T-cell (primary cell): Measurements from ENCODE around the gene EIF4E3. TPM values are rescaled to one million over a fixed set of nuclear protein-coding genes. Genes with fewer than 3 reads are reported as not detected.

Source experiments
- ATAC-seq, 4 experiments: fragments of 200-7000 bp in 3 of 4; fragments of 150-1000 bp in 1 of 4; cut with Tn5 transposase; replicated peaks in 1 of 4; 1 replicate in 3 of 4; 2 replicates in 1 of 4; pipeline ENCODE4 v1.10.0; 2021; ENCODE audit warnings: moderate library complexity in 3 of 4, mild to moderate bottlenecking in 2 of 4, moderate number of reproducible peaks in 1 of 4
- CTCF ChIA-PET, 2 donors: fragments of 300-600 bp; sonication (Branson Sonifier 250); formaldehyde crosslinking; loops; one replicate each; lab custom pipeline; 2022; ENCODE audit warnings: antibody characterized with exemption in 2 of 2; lab: Charles Lee
- POLR2A ChIA-PET, 2 donors: fragments of 300-600 bp; sonication (Branson Sonifier 250); formaldehyde crosslinking; loops; one replicate each; lab custom pipeline; 2022; ENCODE audit warnings: antibody characterized with exemption in 2 of 2; lab: Charles Lee
- DNase-seq, 35 experiments: peaks; one replicate each; pipeline versions ENCODE4 v3.0.0 to v3.0.0-alpha.2; 2013 to 2023
- H3K27ac ChIP-seq: one replicate; pipeline ENCODE4 v1.5.1; 2013; ENCODE audit warnings: low read length
- H3K27me3 ChIP-seq, 2 experiments: replicated peaks in 1 of 2; 1 replicate in 1 of 2; 2 replicates in 1 of 2; pipeline versions ENCODE4 v1.6.1 to v1.7.0; 2013; ENCODE audit warnings: low read length in 1 of 2, mixed read lengths in 1 of 2; ENCODE audit not compliant: control insufficient read depth in 2 of 2, insufficient read depth in 2 of 2; ENCODE audit errors: extremely low read depth in 1 of 2
- H3K36me3 ChIP-seq, 2 donors: 1 replicate in 1 of 2; 2 replicates in 1 of 2; pipeline versions ENCODE4 v1.6.1 to v1.7.0; 2013; ENCODE audit warnings: low read length in 1 of 2; ENCODE audit not compliant: control insufficient read depth in 2 of 2, insufficient read depth in 1 of 2; ENCODE audit errors: extremely low read depth in 1 of 2
- H3K4me1 ChIP-seq, 2 experiments: 1 replicate in 1 of 2; 2 replicates in 1 of 2; pipeline versions ENCODE4 v1.6.1 to v1.7.0; 2013; ENCODE audit warnings: low read length in 2 of 2, mixed read lengths in 1 of 2; ENCODE audit not compliant: insufficient read depth in 2 of 2, control insufficient read depth in 1 of 2; ENCODE audit errors: extremely low read depth in 1 of 2
- H3K4me3 ChIP-seq, 2 donors: 1 replicate in 1 of 2; 2 replicates in 1 of 2; pipeline versions ENCODE4 v1.5.1 to v1.7.0; 2013; ENCODE audit warnings: mild to moderate bottlenecking in 2 of 2, low read length in 1 of 2, moderate library complexity in 1 of 2; ENCODE audit not compliant: control insufficient read depth in 1 of 2; ENCODE audit errors: extremely low read depth in 1 of 2
- H3K9me3 ChIP-seq: 2 replicates; pipeline ENCODE4 v1.7.0; 2013
- H3K27ac Mint-ChIP-seq, 2 donors: one replicate each; pipeline ENCODE4 v1.8.0; 2020 to 2021; ENCODE audit warnings: mild to moderate bottlenecking in 2 of 2, mixed read lengths in 2 of 2
- H3K27me3 Mint-ChIP-seq, 2 donors: one replicate each; pipeline ENCODE4 v1.8.0; 2021 to 2022; ENCODE audit warnings: mixed read lengths in 2 of 2
- H3K36me3 Mint-ChIP-seq: one replicate; pipeline ENCODE4 v1.8.0; 2021; ENCODE audit warnings: mixed read lengths
- H3K4me1 Mint-ChIP-seq, 3 donors: one replicate each; pipeline ENCODE4 v1.8.0; 2020 to 2022; ENCODE audit warnings: mixed read lengths in 3 of 3, mild to moderate bottlenecking in 1 of 3
- H3K4me3 Mint-ChIP-seq, 3 donors: one replicate each; pipeline ENCODE4 v1.8.0; 2020 to 2022; ENCODE audit warnings: mild to moderate bottlenecking in 3 of 3, mixed read lengths in 3 of 3, moderate library complexity in 3 of 3
- H3K9me3 Mint-ChIP-seq, 3 donors: one replicate each; pipeline ENCODE4 v1.8.0; 2020 to 2022; ENCODE audit warnings: mixed read lengths in 3 of 3
- WGBS: methylation state at CpG from one replicate; pipeline ENCODE4 v1.1.5; 2013; ENCODE audit warnings: missing lambda C conversion rate; ENCODE audit not compliant: insufficient coverage; 5-methylcytosine and 5-hydroxymethylcytosine counted together
- total RNA-seq, 35 experiments: library from RNA in 6 of 35; stranded (reverse) in 6 of 35; fragments of 120-200 nt in 1 of 35; gene quantifications; one replicate each; pipeline versions ENCODE4 v1.2.1 to v1.2.4 and lab custom pipeline; 2013 to 2026

EIF4E3 gene
- total RNA-seq, 5 donors from 2014 or later (not counting 1 experiment from before 2014, with no cell fraction given), result 32.3 to 62.5 (median 58.6) TPM

DNA sequence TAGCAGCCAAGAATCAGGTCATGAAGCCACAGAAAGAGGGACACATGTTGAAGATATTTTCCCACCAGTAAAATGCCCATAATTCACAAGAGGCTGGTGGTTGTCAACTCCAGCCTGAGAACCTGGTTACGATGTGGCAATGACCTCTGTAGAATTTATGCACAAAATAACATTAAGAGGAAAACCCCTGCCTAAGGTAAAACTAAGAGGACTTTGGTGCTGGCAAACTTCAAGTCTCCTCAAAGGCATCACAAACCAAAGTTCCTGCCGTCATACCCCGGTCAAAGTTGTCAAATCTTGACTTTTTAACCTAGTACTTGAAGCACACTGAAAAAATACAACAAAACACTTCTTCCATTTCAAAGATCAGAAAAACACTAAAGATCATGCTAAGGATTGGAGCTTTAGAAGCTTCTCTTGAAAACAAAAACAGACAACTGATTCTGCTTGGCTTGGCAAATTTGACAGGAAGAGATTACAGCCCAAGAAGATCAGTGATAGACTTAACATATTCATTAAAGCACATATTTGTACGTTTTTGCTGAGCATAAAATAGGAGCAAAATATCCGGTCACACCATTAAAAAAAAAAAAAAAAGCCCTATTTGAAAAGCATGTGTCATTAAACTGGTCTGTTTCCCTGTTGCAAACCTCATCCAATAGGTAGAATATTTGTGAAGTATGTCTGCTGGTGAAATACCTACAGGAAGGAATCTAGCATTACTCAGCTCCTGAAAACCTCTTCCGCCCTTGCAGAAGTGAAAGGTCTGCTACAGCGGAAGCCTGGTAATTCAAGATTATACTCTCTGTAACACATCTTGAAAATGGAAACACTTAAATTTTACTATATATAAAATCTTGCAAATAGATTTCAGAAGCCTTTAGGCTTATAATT lies 22.8 kb downstream of the EIF4E3 start:
- Histone ChIP-seq H3K4me3 (no peak overlapping the region), H3K9me3 (no peaks in the 10 kb centered on the region), H3K4me1 (peaks cover 22 to 23% of the 10 kb centered on the region in 2 experiments), H3K27me3 (no peaks in the 10 kb centered on the region), H3K27ac (peak overlapping the region; percentile 62), H3K36me3 (peaks cover 0 to 41% of the 10 kb centered on the region in 2 donors)
- WGBS, result 60% methylated on average over 3 of the region's 7 CpGs
- CTCF ChIA-PET, result interaction anchor here (0.7 to 1.9 kb wide), 6 partner anchors 9 to 223 kb away, joined by 3 to 8 read pairs (median 6); no protein-coding TSS in a partner anchor
- peaks cover 51% of the 10 kb centered on the region for H3K36me3 Mint-ChIP-seq
- POLR2A ChIA-PET, result interaction anchor here in 1 of 2 donors (0.6 kb wide), 1 partner anchor 314 kb away, joined by 3 read pairs; no protein-coding TSS in a partner anchor
- peak overlapping the region; percentile 51 to 61 (median 60) for H3K4me3 Mint-ChIP-seq
- no peaks in the 10 kb centered on the region for H3K9me3 Mint-ChIP-seq
- peak in 19 of 35 experiments; percentile 20 to 66 (median 28) for DNase-seq
- H3K4me1 Mint-ChIP-seq, result peaks cover 56 to 76% (median 70%) of the 10 kb centered on the region in 3 donors
- no peaks in the 10 kb centered on the region for H3K27me3 Mint-ChIP-seq
- peak overlapping the region; percentile 94 for H3K27ac Mint-ChIP-seq
- ATAC-seq, result peak; percentile 84 to 99 (median 94)

DNA sequence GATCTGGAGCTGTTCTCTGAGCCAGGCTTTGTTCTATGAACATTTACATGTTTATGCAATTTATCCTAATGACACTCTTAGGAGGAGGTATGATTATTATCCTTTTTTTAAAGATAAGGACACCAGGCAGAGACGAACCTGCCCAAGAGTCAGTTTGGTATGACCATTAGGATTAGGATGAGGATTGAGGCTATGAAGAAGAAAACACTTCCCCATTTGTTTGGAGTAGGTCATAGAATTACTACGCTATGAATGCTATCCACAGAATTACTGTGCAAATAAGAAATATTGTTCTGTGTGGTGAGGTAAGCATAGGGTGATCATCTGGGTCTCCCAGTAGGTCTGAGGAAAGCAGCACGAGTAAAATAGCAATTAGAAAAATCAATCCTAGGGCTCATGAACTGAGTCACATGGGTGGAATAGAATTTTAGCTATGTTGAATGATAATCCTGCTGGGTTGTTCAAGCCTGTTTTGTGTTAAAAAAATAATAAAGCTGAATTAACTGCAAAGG lies 23.9 kb downstream of the EIF4E3 start:
- Mint-ChIP-seq H3K4me3 (no peak overlapping the region), H3K27me3 (no peaks in the 10 kb centered on the region), H3K36me3 (peaks cover 50% of the 10 kb centered on the region), H3K9me3 (no peaks in the 10 kb centered on the region), H3K27ac (peak overlapping the region; percentile 94), H3K4me1 (peaks cover 61 to 68% (median 62%) of the 10 kb centered on the region in 3 donors)
- ChIA-PET CTCF (interaction anchor here (1.0 to 1.9 kb wide), 2 partner anchors 10 kb away, joined by 6 to 8 read pairs; no protein-coding TSS in a partner anchor), POLR2A (interaction anchor here in 1 of 2 donors (0.5 kb wide), 1 partner anchor 75 kb away, joined by 7 read pairs; no protein-coding TSS in a partner anchor)
- WGBS, result no CpG with 5 or more reads among the region's 3 CpGs
- Histone ChIP-seq H3K4me3 (no peak overlapping the region), H3K9me3 (no peaks in the 10 kb centered on the region), H3K36me3 (peaks cover 0 to 40% of the 10 kb centered on the region in 2 donors), H3K4me1 (peaks cover 22 to 23% of the 10 kb centered on the region in 2 experiments), H3K27ac (peak overlapping the region; percentile 62), H3K27me3 (no peaks in the 10 kb centered on the region)
- DNase-seq (no peak), ATAC-seq (no peak)

GRCh38 chr3:71695000-71695482 lies 30.2 kb downstream of the EIF4E3 start:
- H3K27me3 ChIP-seq, result no peaks in the 10 kb centered on the region
- Mint-ChIP-seq H3K4me3 (no peak overlapping the region), H3K36me3 (peaks cover 60% of the 10 kb centered on the region), H3K27ac (no peak overlapping the region), H3K9me3 (no peaks in the 10 kb centered on the region), H3K4me1 (peaks cover 6 to 24% (median 22%) of the 10 kb centered on the region in 3 donors), H3K27me3 (no peaks in the 10 kb centered on the region)
- DNase-seq (no peak), ATAC-seq (no peak)
- peaks cover 0 to 49% of the 10 kb centered on the region in 2 donors for H3K36me3 ChIP-seq
- H3K4me3 ChIP-seq, result no peak overlapping the region
- ChIA-PET CTCF (interaction anchor here (0.5 to 0.9 kb wide), 3 partner anchors 14 to 1157 kb away, joined by 3 to 4 read pairs (median 3); no protein-coding TSS in a partner anchor), POLR2A (interaction anchor here in 1 of 2 donors (0.6 kb wide), 1 partner anchor 995 kb away, joined by 7 read pairs; no protein-coding TSS in a partner anchor)
- no peaks in the 10 kb centered on the region for H3K9me3 ChIP-seq
- no peaks in the 10 kb centered on the region for H3K4me1 ChIP-seq
- no peak overlapping the region for H3K27ac ChIP-seq
- WGBS, result 100% methylated on average over 2 of the region's 7 CpGs

DNA sequence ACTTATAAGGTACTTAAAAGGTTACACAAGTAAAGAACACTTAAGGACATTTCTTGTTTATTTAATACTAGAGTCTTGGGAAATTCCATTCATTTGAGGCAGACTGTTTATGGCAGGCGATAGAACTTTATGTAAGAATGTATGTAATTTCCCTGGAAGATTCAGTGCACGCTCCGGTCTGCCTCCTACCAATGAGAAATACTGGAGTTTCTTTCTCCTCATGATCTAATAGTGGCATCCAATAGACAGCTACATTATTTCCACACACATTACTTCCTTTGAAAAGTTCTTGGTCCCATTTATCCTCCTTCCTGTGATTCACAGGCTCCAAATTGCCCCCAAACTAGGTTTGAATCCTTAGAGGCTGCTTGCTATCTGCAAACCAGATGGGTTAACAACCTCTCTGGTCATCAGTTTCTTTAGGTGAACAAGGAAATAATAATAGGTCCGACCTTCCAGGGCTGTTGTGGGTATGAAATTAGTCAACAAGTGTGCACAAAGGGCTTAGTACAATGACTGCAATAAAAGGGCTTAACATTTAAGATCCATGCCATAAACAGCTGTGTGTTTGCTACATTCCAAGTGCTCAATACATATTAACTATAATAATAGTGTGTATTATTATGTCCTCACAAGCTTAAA lies 30.7 kb downstream of the EIF4E3 start:
- no CpG with 5 or more reads among the region's 4 CpGs for WGBS
- Histone ChIP-seq H3K36me3 (peaks cover 0 to 53% of the 10 kb centered on the region in 2 donors), H3K27me3 (no peaks in the 10 kb centered on the region), H3K4me3 (no peak overlapping the region), H3K27ac (no peak overlapping the region), H3K9me3 (no peaks in the 10 kb centered on the region), H3K4me1 (no peaks in the 10 kb centered on the region)
- Mint-ChIP-seq H3K4me1 (peaks cover 5 to 23% (median 22%) of the 10 kb centered on the region in 3 donors), H3K4me3 (no peak overlapping the region), H3K36me3 (peaks cover 63% of the 10 kb centered on the region), H3K27ac (no peak overlapping the region), H3K9me3 (no peaks in the 10 kb centered on the region), H3K27me3 (no peaks in the 10 kb centered on the region)
- DNase-seq (no peak), ATAC-seq (no peak)
- POLR2A ChIA-PET, result no interaction called here
- CTCF ChIA-PET, result interaction anchor here in 1 of 2 donors (0.5 kb wide), 1 partner anchor 14 kb away, joined by 3 read pairs; no protein-coding TSS in a partner anchor

- ChIA-PET POLR2A (interaction anchor here in 1 of 2 donors (0.6 kb wide), 1 partner anchor 805 kb away, joined by 4 read pairs; no protein-coding TSS in a partner anchor), CTCF (no interaction called here)
- no peak overlapping the region for H3K27ac ChIP-seq
- DNase-seq, result no peak
- Mint-ChIP-seq H3K9me3 (no peaks in the 10 kb centered on the region), H3K4me1 (peaks cover 5 to 22% (median 20%) of the 10 kb centered on the region in 3 donors), H3K36me3 (peaks cover 69% of the 10 kb centered on the region), H3K27me3 (no peaks in the 10 kb centered on the region), H3K4me3 (no peak overlapping the region), H3K27ac (no peak overlapping the region)
- WGBS, result no CpG with 5 or more reads among the region's 8 CpGs
- H3K4me1 ChIP-seq, result no peaks in the 10 kb centered on the region
- peaks cover 0 to 58% of the 10 kb centered on the region in 2 donors for H3K36me3 ChIP-seq
- H3K27me3 ChIP-seq, result no peaks in the 10 kb centered on the region
- H3K4me3 ChIP-seq, result no peak overlapping the region
- no peak for ATAC-seq
- H3K9me3 ChIP-seq, result no peaks in the 10 kb centered on the region
These were observed 31.6 kb downstream of the EIF4E3 start for GRCh38 chr3:71693641-71694040.
